Bronchial epithelial cell (primary cell): ENCODE data around the gene KAT2B. TPM values are rescaled to one million over a fixed set of nuclear protein-coding genes. Genes with fewer than 3 reads are reported as not detected.

Source experiments
- DNase-seq: peaks from one replicate; pipeline ENCODE4 v3.0.0-alpha.2; 2010; ENCODE audit warnings: low read depth
- FAIRE-seq: peaks from 2 replicates; lab custom pipeline; 2011; peaks lifted over from hg19 to GRCh38; lab: Jason Lieb, UNC
- H3K27me3 ChIP-seq: 2 replicates; pipeline ENCODE4 v1.5.1; 2011; ENCODE audit warnings: low read length; ENCODE audit not compliant: control insufficient read depth, insufficient read depth
- H3K36me3 ChIP-seq: 2 replicates; pipeline ENCODE4 v1.5.1; 2011; ENCODE audit warnings: low read length; ENCODE audit not compliant: control insufficient read depth, insufficient read depth
- H3K4me3 ChIP-seq: 2 replicates; pipeline ENCODE4 v1.5.1; 2011; ENCODE audit warnings: mild to moderate bottlenecking, low read depth, low read length, control low read depth
- CTCF ChIP-seq: IDR thresholded peaks from 2 replicates; pipeline ENCODE4 v1.5.1; 2011; ENCODE audit warnings: mild to moderate bottlenecking, moderate library complexity, low read length, control low read depth, inconsistent platforms; ENCODE audit not compliant: insufficient read depth, severe bottlenecking
- total RNA-seq: library from RNA; depleted of rRNA; stranded (reverse); fragments of >200 nt; gene quantifications from 2 replicates; pipeline ENCODE4 v1.2.1, GENCODE V29; 2014

KAT2B gene
- total RNA-seq, 1 donor from 2014 or later: 1.6 TPM

DNA sequence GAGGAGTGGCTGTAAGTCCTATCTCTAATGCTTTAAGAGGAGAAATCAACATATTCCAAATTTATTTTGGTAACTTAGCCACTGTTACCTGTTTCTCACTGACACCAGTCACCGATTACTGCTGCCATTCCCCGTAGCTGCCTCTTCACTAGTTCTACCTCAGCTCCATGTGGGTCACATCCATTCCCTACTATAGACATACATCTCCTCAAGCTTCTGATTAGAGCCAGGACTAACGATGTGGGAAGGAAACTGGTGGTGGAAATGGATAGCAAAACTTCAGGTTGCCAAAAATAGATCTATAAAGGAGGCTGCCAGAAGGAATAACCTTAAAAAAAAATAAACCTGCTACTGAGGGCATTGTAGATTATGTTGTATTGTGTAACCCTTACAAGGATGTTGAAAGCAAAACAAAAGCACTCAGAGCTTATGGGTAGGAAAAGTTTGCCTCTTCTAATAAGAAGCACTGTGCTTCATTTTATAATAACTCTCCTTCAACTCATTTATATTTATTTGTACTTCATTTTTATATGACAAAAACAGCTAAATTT lies 56.0 kb downstream of the KAT2B start:
- no peak for FAIRE-seq
- TF ChIP-seq CTCF: no peak

GRCh38 chr3:20097015-20097414 lies 56.8 kb downstream of the KAT2B start:
- no peak for TF ChIP-seq CTCF
- FAIRE-seq (no peak), DNase-seq (no peak)
- Histone ChIP-seq H3K36me3 (no peaks in the 10 kb centered on the region), H3K4me3 (no peak overlapping the region), H3K27me3 (no peaks in the 10 kb centered on the region)

More for the DNA sequence above, 56.0 kb downstream of the KAT2B start:
- Histone ChIP-seq H3K27me3 (no peaks in the 10 kb centered on the region), H3K4me3 (no peak overlapping the region), H3K36me3 (no peaks in the 10 kb centered on the region)
- no peak for DNase-seq

GRCh38 chr3:20099060-20099459 lies 58.8 kb downstream of the KAT2B start:
- no peak for DNase-seq
- no peak overlapping the region for H3K4me3 ChIP-seq
- H3K36me3 ChIP-seq: no peaks in the 10 kb centered on the region
- TF ChIP-seq CTCF: no peak
- H3K27me3 ChIP-seq: no peaks in the 10 kb centered on the region
- FAIRE-seq: no peak

GRCh38 chr3:20100151-20100550 lies 59.9 kb downstream of the KAT2B start:
- Histone ChIP-seq H3K36me3 (no peaks in the 10 kb centered on the region), H3K4me3 (no peak overlapping the region), H3K27me3 (no peaks in the 10 kb centered on the region)
- FAIRE-seq (no peak), DNase-seq (no peak)
- TF ChIP-seq CTCF: no peak

- FAIRE-seq: no peak
- TF ChIP-seq CTCF: no peak
- no peaks in the 10 kb centered on the region for H3K36me3 ChIP-seq
- H3K27me3 ChIP-seq: no peaks in the 10 kb centered on the region
- DNase-seq: no peak
- H3K4me3 ChIP-seq: no peak overlapping the region
These were observed 60.8 kb downstream of the KAT2B start for GRCh38 chr3:20101041-20101440.

DNA sequence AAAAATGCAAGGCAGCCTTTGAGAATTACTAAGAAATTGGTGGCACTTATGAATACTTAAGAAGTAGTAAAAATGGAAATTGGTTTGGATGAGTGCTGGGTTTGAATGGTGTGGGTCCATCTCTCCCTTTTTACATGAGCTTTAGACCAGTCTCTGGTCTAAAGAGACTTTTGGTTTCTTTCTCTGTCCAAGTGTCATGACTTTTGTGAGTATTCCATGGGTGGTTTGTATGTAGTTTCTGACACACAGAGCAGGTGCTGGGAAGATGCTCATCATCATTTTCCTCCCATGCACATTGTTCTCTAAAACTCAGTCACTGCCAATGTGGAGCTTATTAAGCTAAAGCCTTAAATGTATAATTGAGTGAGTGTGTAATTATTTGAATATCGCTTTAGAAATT lies 63.5 kb downstream of the KAT2B start:
- Histone ChIP-seq H3K36me3 (no peaks in the 10 kb centered on the region), H3K4me3 (no peak overlapping the region), H3K27me3 (no peaks in the 10 kb centered on the region)
- TF ChIP-seq CTCF: no peak
- FAIRE-seq (no peak), DNase-seq (no peak)
